Articular chondrocyte of knee joint (primary cell): Measurements from ENCODE around the gene KIF20B. TPM values are rescaled to one million over a fixed set of nuclear protein-coding genes. Genes with fewer than 3 reads are reported as not detected.

Experiments
- total RNA-seq: library from RNA; depleted of rRNA; stranded (reverse); fragments of >200 nt; gene quantifications from 2 replicates; pipeline ENCODE4 v1.2.3, GENCODE V29; 2012

KIF20B gene, protein sequence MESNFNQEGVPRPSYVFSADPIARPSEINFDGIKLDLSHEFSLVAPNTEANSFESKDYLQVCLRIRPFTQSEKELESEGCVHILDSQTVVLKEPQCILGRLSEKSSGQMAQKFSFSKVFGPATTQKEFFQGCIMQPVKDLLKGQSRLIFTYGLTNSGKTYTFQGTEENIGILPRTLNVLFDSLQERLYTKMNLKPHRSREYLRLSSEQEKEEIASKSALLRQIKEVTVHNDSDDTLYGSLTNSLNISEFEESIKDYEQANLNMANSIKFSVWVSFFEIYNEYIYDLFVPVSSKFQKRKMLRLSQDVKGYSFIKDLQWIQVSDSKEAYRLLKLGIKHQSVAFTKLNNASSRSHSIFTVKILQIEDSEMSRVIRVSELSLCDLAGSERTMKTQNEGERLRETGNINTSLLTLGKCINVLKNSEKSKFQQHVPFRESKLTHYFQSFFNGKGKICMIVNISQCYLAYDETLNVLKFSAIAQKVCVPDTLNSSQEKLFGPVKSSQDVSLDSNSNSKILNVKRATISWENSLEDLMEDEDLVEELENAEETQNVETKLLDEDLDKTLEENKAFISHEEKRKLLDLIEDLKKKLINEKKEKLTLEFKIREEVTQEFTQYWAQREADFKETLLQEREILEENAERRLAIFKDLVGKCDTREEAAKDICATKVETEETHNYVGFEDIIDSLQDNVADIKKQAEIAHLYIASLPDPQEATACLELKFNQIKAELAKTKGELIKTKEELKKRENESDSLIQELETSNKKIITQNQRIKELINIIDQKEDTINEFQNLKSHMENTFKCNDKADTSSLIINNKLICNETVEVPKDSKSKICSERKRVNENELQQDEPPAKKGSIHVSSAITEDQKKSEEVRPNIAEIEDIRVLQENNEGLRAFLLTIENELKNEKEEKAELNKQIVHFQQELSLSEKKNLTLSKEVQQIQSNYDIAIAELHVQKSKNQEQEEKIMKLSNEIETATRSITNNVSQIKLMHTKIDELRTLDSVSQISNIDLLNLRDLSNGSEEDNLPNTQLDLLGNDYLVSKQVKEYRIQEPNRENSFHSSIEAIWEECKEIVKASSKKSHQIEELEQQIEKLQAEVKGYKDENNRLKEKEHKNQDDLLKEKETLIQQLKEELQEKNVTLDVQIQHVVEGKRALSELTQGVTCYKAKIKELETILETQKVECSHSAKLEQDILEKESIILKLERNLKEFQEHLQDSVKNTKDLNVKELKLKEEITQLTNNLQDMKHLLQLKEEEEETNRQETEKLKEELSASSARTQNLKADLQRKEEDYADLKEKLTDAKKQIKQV (N-terminal part only)
- total RNA-seq, result 12.8 and 16.6 TPM in 2 replicates

DNA sequence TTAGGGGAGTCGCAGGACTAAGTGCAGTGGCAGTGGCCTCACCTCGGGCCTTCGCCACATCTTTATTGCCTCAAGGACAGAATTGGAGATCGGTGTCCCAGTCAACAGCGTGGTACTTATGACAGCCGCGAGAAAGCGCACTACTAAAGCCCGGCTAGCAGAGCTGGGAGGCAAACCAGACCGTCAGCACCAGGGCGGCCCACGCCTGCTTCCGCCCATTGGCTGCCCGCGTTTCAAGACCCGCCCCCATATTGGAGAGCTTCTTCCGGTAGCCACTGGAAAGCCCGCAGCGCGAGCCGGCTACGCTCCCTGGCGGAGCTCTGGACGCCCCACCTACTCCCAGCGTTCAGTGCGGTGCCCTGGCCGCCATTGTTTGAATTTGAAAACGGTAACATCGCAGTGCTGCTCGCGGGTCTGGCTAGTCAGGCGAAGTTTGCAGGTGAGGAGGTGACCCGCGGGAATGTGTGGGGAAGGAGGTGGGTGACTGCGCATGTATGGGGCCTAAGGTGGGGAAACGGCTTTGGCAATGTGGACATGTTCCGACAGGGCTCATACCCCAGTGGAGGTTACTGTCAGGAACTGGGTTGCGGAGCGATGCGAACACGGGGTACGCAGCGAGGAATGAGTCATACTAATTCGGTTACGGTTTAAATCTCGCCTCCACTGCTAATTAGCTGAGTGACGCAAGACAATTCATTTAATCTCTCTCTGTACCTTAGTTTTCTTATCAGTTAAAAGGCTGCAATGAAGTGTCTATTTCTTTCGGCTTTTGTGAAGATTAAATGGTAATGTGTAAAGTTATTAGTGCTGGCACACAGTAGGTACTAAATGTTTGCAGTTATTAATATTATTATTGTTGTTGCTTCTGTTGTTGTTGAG is at the start of gene KIF20B:
TSS of gene KIF20B (plus strand) at position 349 of the 879 bp plus-strand sequence. CDS start 3,705 bp downstream, outside the sequence.

Other genes with a start within 250 kb of the KIF20B start
- not detected in 2 replicates for gene SLC16A12, start 166.0 kb upstream of the KIF20B start, total RNA-seq
- 6.7 and 9.1 TPM in 2 replicates for gene PANK1, start 56.3 kb upstream of the KIF20B start, total RNA-seq